Measurements from ENCODE around the gene CLIP2.
A peak's percentile ranks its signal among the peaks of the same experiment; 100 is the strongest.

Gene CLIP2

GRCh38 chr7:74272305-74273038 is 16.7 kb upstream of the CLIP2 start:
- DNase-seq, result peak in 1 of 2 donors; percentile 66

GRCh38 chr7:74275401-74275881 is 13.8 kb upstream of the CLIP2 start:
- DNase-seq, result no peak

- DNase-seq, result no peak
Observed at GRCh38 chr7:74277636-74278035, 11.6 kb upstream of the CLIP2 start.

- no peak for DNase-seq
Observed at GRCh38 chr7:74280985-74281384, 8.2 kb upstream of the CLIP2 start.

- no peak for DNase-seq
Observed at GRCh38 chr7:74282748-74283459, 6.3 kb upstream of the CLIP2 start.

- no peak for DNase-seq
Observed at GRCh38 chr7:74283858-74284447, 5.3 kb upstream of the CLIP2 start.

- DNase-seq, result peak in 1 of 2 donors; percentile 29
Observed at GRCh38 chr7:74284781-74285259, 4.4 kb upstream of the CLIP2 start.

- DNase-seq, result no peak
Observed at GRCh38 chr7:74286131-74286530, 3.1 kb upstream of the CLIP2 start.

GRCh38 chr7:74287303-74288033 is 1.7 kb upstream of the CLIP2 start:
- no peak for DNase-seq

- DNase-seq, result no peak
Observed at GRCh38 chr7:74288034-74288881, 949 bp upstream of the CLIP2 start.

GRCh38 chr7:74289659-74290552 is 699 bp downstream of the CLIP2 start:
- DNase-seq, result peak; percentile 29 to 34

GRCh38 chr7:74290553-74290950 is 1.3 kb downstream of the CLIP2 start:
- DNase-seq, result no peak

- DNase-seq, result no peak
Observed at GRCh38 chr7:74290981-74291441, 1.8 kb downstream of the CLIP2 start.

GRCh38 chr7:74291535-74291934 is 2.3 kb downstream of the CLIP2 start:
- DNase-seq, result no peak

- no peak for DNase-seq
Observed at GRCh38 chr7:74292757-74293576, 3.8 kb downstream of the CLIP2 start.

- no peak for DNase-seq
Observed at GRCh38 chr7:74293577-74293908, 4.3 kb downstream of the CLIP2 start.

GRCh38 chr7:74294191-74294998 is 5.2 kb downstream of the CLIP2 start:
- DNase-seq, result no peak

GRCh38 chr7:74297516-74298233 is 8.5 kb downstream of the CLIP2 start:
- no peak for DNase-seq
